NAMALWA (cell line): ENCODE data around the gene PDZRN3.

Experiments
- DNase-seq: peaks from one replicate; pipeline ENCODE4 v3.0.0-alpha.2; 2015; ENCODE audit warnings: low spot score

Gene PDZRN3

GRCh38 chr3:73513260-73513659, 111.5 kb downstream of the PDZRN3 start:
- DNase-seq, result no peak

- no peak for DNase-seq
Observed at GRCh38 chr3:73511571-73512525, 112.9 kb downstream of the PDZRN3 start.

- no peak for DNase-seq
Observed at GRCh38 chr3:73510784-73511183, 114.0 kb downstream of the PDZRN3 start.

- no peak for DNase-seq
Observed at GRCh38 chr3:73510334-73510733, 114.4 kb downstream of the PDZRN3 start.

GRCh38 chr3:73509816-73510215, 114.9 kb downstream of the PDZRN3 start:
- DNase-seq, result no peak

GRCh38 chr3:73509066-73509465, 115.7 kb downstream of the PDZRN3 start:
- no peak for DNase-seq

GRCh38 chr3:73508330-73508954, 116.3 kb downstream of the PDZRN3 start:
- DNase-seq, result peak; percentile 44

GRCh38 chr3:73504852-73505251, 119.9 kb downstream of the PDZRN3 start:
- no peak for DNase-seq

- no peak for DNase-seq
Observed at GRCh38 chr3:73504239-73504638, 120.5 kb downstream of the PDZRN3 start.

- DNase-seq, result peak; percentile 1
Observed at GRCh38 chr3:73503781-73504180, 121.0 kb downstream of the PDZRN3 start.

GRCh38 chr3:73502609-73503583, 121.8 kb downstream of the PDZRN3 start:
- peak; percentile 54 for DNase-seq

GRCh38 chr3:73500321-73500720, 124.4 kb downstream of the PDZRN3 start:
- no peak for DNase-seq

- no peak for DNase-seq
Observed at GRCh38 chr3:73499787-73500186, 125.0 kb downstream of the PDZRN3 start.

GRCh38 chr3:73498764-73499622, 125.7 kb downstream of the PDZRN3 start:
- DNase-seq, result no peak

GRCh38 chr3:73497646-73498406, 126.9 kb downstream of the PDZRN3 start:
- no peak for DNase-seq

GRCh38 chr3:73493543-73494308, 131.0 kb downstream of the PDZRN3 start:
- no peak for DNase-seq

GRCh38 chr3:73492186-73492585, 132.6 kb downstream of the PDZRN3 start:
- DNase-seq, result no peak

- DNase-seq, result no peak
Observed at GRCh38 chr3:73491287-73491662, 133.5 kb downstream of the PDZRN3 start.

GRCh38 chr3:73490453-73491286, 134.1 kb downstream of the PDZRN3 start:
- no peak for DNase-seq
